CD4-positive, alpha-beta T cell (primary cell): ENCODE results near the gene LTBP2. TPM values are rescaled to one million over a fixed set of nuclear protein-coding genes. Genes with fewer than 3 reads are reported as not detected.
A peak's percentile ranks its signal among the peaks of the same experiment; 100 is the strongest.

Experiments used
- ATAC-seq: fragments of 200-7000 bp; cut with Tn5 transposase; one replicate; pipeline ENCODE4 v1.10.0; 2022; ENCODE audit warnings: mild to moderate bottlenecking; ENCODE audit not compliant: poor library complexity
- CTCF ChIA-PET: fragments of 350-600 bp; sonication (Branson Sonifier 250); formaldehyde crosslinking; loops from one replicate; lab custom pipeline; 2021; ENCODE audit warnings: antibody characterized with exemption, inconsistent platforms; lab: Charles Lee
- POLR2A ChIA-PET: fragments of 350-600 bp; sonication (Branson Sonifier 250); formaldehyde crosslinking; loops from one replicate; lab custom pipeline; 2021; ENCODE audit warnings: antibody characterized with exemption, inconsistent platforms; lab: Charles Lee
- DNase-seq, 14 experiments: peaks; one replicate each; pipeline ENCODE4 v3.0.0-alpha.2; 2013 to 2020; ENCODE audit warnings: mixed read lengths in 2 of 14
- H3K27ac ChIP-seq, 2 donors: one replicate each; pipeline versions ENCODE4 v1.5.1 to v1.7.0; 2013; ENCODE audit warnings: low read length in 2 of 2, low read depth in 1 of 2, mild to moderate bottlenecking in 1 of 2
- H3K27me3 ChIP-seq, 2 experiments: 1 replicate in 1 of 2; 2 replicates in 1 of 2; pipeline versions ENCODE4 v1.6.1 to v1.7.0; 2013; ENCODE audit warnings: low read length in 2 of 2, control low read depth in 1 of 2, mild to moderate bottlenecking in 1 of 2, moderate library complexity in 1 of 2; ENCODE audit not compliant: insufficient read depth in 2 of 2, control insufficient read depth in 1 of 2
- H3K36me3 ChIP-seq: one replicate; pipeline ENCODE4 v1.6.1; 2013; ENCODE audit warnings: low read length, control low read depth; ENCODE audit not compliant: insufficient read depth
- H3K4me1 ChIP-seq: one replicate; pipeline ENCODE4 v1.6.1; 2013; ENCODE audit warnings: low read length, control low read depth; ENCODE audit not compliant: insufficient read depth
- H3K4me3 ChIP-seq: one replicate; pipeline ENCODE4 v1.5.1; 2013; ENCODE audit warnings: mild to moderate bottlenecking, low read length, moderate library complexity
- H3K9me3 ChIP-seq, 2 experiments: 1 replicate in 1 of 2; 2 replicates in 1 of 2; pipeline versions ENCODE4 v1.6.1 to v1.7.0; 2013; ENCODE audit warnings: low read length in 2 of 2, mild to moderate bottlenecking in 2 of 2, control low read depth in 1 of 2, moderate library complexity in 1 of 2; ENCODE audit not compliant: control insufficient read depth in 1 of 2, insufficient read depth in 1 of 2
- H3K27ac Mint-ChIP-seq: one replicate; pipeline ENCODE4 v1.8.0; 2020; ENCODE audit warnings: mixed read lengths
- H3K27me3 Mint-ChIP-seq: one replicate; pipeline ENCODE4 v1.8.0; 2021; ENCODE audit warnings: mixed read lengths
- H3K36me3 Mint-ChIP-seq: one replicate; pipeline ENCODE4 v1.8.0; 2021; ENCODE audit warnings: low read depth, mixed read lengths
- H3K4me1 Mint-ChIP-seq: one replicate; pipeline ENCODE4 v1.8.0; 2021; ENCODE audit warnings: low read depth, mixed read lengths
- H3K4me3 Mint-ChIP-seq: one replicate; pipeline ENCODE4 v1.8.0; 2020; ENCODE audit warnings: mild to moderate bottlenecking, mixed read lengths
- H3K9me3 Mint-ChIP-seq: one replicate; pipeline ENCODE4 v1.8.0; 2020; ENCODE audit warnings: mixed read lengths
- CTCF ChIP-seq: fragments of 200-600 bp; IDR thresholded peaks from one replicate; pipeline ENCODE4 v1.8.0; 2022; ENCODE audit warnings: antibody characterized with exemption, mild to moderate bottlenecking
- intact Hi-C, 2 experiments: fragments of 100-400 bp; cut with DNase I in 1 of 2; cut with micrococcal nuclease in 1 of 2; formaldehyde crosslinking; loops; one replicate each; pipeline versions ENCODE4 v1.15.1 to v1.9.0; 2023 to 2025; cut with DNase I, micrococcal nuclease
- total RNA-seq, 174 experiments: library from RNA in 2 of 174; stranded (reverse) in 2 of 174; gene quantifications; one replicate each; pipeline ENCODE4 v1.2.3 and lab custom pipeline; 2021 to 2026

Gene LTBP2
- total RNA-seq, 2 experiments from 2014 or later, result 0.45 to 0.47 TPM

DNA sequence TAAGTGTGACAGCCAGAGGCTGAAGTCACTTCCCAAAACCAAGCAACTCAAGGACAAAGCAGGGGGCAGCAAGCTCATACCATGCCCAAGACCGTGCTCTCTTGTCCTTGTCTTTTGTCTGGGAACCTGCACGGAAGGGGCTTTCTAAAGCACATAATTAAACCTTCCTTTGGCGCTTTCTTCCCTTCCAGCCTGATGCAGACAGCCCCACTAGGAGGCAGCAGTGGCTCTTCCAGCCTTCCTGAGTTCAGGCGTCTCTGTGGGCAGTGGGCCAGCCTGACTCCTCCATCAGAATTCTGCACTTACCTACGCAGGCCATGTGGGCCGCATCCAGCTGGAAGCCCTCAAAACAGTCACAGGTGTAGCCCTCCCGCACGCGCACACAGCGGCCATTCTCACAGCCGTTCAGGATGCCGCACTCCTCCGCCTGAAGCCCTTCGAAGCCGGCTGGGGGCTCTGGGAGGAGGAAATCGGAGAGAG is 110.9 kb downstream of the LTBP2 start:
- Mint-ChIP-seq H3K4me1 (peaks cover 7% of the 10 kb centered on the region), H3K27me3 (no peaks in the 10 kb centered on the region), H3K4me3 (no peak overlapping the region), H3K27ac (no peak overlapping the region), H3K9me3 (no peaks in the 10 kb centered on the region), H3K36me3 (peaks cover 7% of the 10 kb centered on the region)
- H3K4me3 ChIP-seq, result no peak overlapping the region
- ATAC-seq, result no peak
- no peak for TF ChIP-seq CTCF
- no peaks in the 10 kb centered on the region for H3K4me1 ChIP-seq
- no peaks in the 10 kb centered on the region for H3K9me3 ChIP-seq
- H3K36me3 ChIP-seq, result peaks cover 1% of the 10 kb centered on the region
- H3K27me3 ChIP-seq, result no peaks in the 10 kb centered on the region
- ChIA-PET POLR2A (no interaction called here), CTCF (no interaction called here)
- no peak overlapping the region for H3K27ac ChIP-seq
- intact Hi-C loops, result no loop called here
- DNase-seq, result no peak

GRCh38 chr14:74500417-74501134 is 111.5 kb downstream of the LTBP2 start:
- ATAC-seq (no peak), DNase-seq (no peak)
- Histone ChIP-seq H3K27ac (no peak overlapping the region), H3K4me1 (no peaks in the 10 kb centered on the region), H3K36me3 (peaks cover 6% of the 10 kb centered on the region), H3K4me3 (no peak overlapping the region), H3K27me3 (no peaks in the 10 kb centered on the region), H3K9me3 (no peaks in the 10 kb centered on the region)
- Mint-ChIP-seq H3K4me1 (peaks cover 12% of the 10 kb centered on the region), H3K9me3 (no peaks in the 10 kb centered on the region), H3K27me3 (no peaks in the 10 kb centered on the region), H3K27ac (no peak overlapping the region), H3K4me3 (no peak overlapping the region), H3K36me3 (peaks cover 7% of the 10 kb centered on the region)
- intact Hi-C loops, result no loop called here
- ChIA-PET POLR2A (no interaction called here), CTCF (no interaction called here)
- TF ChIP-seq CTCF, result no peak

DNA sequence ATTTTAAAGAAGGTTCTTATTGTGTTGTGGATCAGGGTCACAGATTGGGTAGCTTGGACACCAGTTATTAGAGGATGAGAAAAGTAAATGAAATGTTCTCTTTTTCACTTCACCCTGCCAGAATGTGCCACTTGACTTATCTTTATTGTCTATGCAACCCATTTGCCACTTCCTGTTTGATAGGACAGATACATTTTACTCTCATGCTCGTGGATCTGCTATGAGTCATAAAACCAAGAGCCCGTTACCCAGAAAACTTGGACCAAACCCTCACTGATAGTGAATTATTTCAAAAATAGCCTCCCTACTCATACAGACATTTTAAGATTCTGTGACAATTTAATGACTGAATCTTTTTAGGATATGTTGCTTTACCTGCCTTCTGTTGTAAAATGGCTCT is 116.7 kb downstream of the LTBP2 start:
- CTCF ChIA-PET, result no interaction called here
- Histone ChIP-seq H3K4me3 (no peak overlapping the region), H3K36me3 (peaks cover 7% of the 10 kb centered on the region), H3K4me1 (peaks cover 19% of the 10 kb centered on the region), H3K27me3 (no peaks in the 10 kb centered on the region), H3K27ac (peak overlapping the region in 1 of 2 donors; percentile 49), H3K9me3 (no peaks in the 10 kb centered on the region)
- H3K4me3 Mint-ChIP-seq, result no peak overlapping the region
- peak in 3 of 14 experiments; percentile 21 to 69 (median 47) for DNase-seq
- H3K36me3 Mint-ChIP-seq, result peaks cover 19% of the 10 kb centered on the region
- intact Hi-C loops, result loop anchor here in 1 of 2 experiments (10.0 kb wide), 4 partner anchors 219 to 1571 kb away; partner anchors contain the start of genes ALDH6A1, AREL1, DCAF4 and FCF1
- POLR2A ChIA-PET, result no interaction called here
- no peak for TF ChIP-seq CTCF
- H3K9me3 Mint-ChIP-seq, result no peaks in the 10 kb centered on the region
- H3K4me1 Mint-ChIP-seq, result peaks cover 29% of the 10 kb centered on the region
- ATAC-seq, result no peak
- no peaks in the 10 kb centered on the region for H3K27me3 Mint-ChIP-seq
- no peak overlapping the region for H3K27ac Mint-ChIP-seq
